GM10266 (cell line): Measurements from ENCODE around the gene ZNF468.
"Not testable (repeated sequence)": the region's sequence is repeated elsewhere in the genome, so short reads cannot be mapped to it uniquely, and the experiment has no call there.

Experiments used
- DNase-seq: peaks from one replicate; pipeline ENCODE4 v3.0.0; 2012; ENCODE audit errors: extremely low spot score
- TF ChIP-seq, protein P1 (sequence below): IDR thresholded peaks from 2 replicates; pipeline ENCODE4 v1.5.1; 2012; ENCODE audit warnings: mild to moderate bottlenecking, low read depth; ENCODE audit not compliant: control insufficient read depth, insufficient read depth; ENCODE audit errors: missing control alignments

The ZNF468 gene

DNA sequence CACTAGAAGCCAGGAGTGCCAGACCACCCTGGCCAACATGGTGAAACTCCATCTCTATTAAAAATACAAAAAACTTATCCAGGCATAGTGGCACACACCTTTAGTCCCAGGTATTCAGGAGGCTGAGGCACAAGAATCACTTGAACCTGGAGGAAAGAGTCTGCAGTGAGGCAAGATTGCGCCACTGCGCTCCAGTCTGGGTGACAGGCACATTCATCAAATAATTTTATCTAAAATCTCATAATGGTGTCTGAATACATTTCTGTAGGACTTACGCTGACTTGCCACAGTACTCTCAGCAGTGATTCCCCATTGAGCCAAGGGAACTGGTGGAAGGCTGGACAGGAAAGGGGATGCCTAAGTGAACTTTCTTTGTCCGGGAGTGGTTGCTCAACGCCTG, 31.7 kb downstream of the ZNF468 start:
- TF ChIP-seq, protein P1, sequence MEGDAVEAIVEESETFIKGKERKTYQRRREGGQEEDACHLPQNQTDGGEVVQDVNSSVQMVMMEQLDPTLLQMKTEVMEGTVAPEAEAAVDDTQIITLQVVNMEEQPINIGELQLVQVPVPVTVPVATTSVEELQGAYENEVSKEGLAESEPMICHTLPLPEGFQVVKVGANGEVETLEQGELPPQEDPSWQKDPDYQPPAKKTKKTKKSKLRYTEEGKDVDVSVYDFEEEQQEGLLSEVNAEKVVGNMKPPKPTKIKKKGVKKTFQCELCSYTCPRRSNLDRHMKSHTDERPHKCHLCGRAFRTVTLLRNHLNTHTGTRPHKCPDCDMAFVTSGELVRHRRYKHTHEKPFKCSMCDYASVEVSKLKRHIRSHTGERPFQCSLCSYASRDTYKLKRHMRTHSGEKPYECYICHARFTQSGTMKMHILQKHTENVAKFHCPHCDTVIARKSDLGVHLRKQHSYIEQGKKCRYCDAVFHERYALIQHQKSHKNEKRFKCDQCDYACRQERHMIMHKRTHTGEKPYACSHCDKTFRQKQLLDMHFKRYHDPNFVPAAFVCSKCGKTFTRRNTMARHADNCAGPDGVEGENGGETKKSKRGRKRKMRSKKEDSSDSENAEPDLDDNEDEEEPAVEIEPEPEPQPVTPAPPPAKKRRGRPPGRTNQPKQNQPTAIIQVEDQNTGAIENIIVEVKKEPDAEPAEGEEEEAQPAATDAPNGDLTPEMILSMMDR, result no peak
- DNase-seq, result no peak

DNA sequence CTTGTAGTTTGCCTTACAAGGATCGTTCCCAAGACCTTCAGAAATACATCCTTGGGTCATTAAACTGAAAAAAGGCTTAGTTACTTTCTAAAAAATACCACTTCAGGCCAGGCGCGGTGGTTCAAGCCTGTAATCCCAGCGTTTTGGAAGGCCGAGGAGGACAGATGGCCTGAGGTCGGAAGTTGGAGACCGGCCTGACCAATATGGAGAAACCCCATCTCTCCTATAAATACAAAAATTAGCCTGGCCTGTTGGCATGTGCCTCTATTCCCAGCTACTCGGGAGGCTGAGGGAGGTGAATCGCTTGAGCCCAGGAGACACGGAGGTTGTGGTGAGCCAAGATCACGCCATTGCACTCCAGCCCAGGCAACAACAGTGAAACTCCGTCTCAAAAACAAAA, 33.7 kb downstream of the ZNF468 start:
- DNase-seq, result no peak
- TF ChIP-seq, protein P1, result no peak

DNA sequence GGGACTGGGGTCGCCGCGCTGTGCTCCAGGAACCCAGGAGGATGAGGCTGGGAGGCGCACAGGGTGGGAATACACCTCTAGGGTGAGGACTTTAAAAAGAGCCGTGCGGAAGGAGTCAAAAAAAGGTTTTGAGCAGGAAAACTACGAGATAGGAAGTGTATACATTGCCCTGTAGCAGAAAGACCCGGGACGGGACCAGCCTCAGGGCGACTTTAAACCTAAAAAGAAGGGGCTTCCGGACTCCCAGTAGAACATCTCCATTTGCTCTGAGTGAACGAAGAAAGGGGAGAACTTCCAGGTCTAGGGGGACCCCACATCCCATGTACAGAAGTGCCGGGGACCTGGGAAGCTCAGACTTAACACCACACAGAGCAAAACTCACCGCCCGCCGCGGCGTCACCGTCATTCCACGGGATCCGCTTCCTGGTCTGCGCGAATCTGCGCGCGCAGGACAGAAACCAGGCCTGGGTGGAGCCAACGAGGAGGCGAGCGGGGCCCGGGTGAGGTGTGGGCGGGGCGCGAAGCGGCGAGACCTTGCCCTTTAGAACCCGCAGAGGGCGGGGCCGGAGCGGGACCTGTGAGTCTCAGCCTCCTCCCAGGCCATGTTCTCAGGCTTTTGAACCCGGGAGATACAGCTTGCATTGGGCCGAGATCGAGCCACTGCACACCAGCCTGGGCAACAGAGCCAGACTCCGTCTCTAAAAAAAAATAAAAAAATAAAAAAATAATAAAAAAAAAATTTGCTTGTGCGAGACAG, 36.0 kb downstream of the ZNF468 start, which contains the start of gene ZNF28:
TSS of gene ZNF28 (minus strand) at position 430 of the 757 bp plus-strand sequence. CDS start 3,675 bp downstream, outside the sequence.
- peak; percentile 27 for DNase-seq

DNA sequence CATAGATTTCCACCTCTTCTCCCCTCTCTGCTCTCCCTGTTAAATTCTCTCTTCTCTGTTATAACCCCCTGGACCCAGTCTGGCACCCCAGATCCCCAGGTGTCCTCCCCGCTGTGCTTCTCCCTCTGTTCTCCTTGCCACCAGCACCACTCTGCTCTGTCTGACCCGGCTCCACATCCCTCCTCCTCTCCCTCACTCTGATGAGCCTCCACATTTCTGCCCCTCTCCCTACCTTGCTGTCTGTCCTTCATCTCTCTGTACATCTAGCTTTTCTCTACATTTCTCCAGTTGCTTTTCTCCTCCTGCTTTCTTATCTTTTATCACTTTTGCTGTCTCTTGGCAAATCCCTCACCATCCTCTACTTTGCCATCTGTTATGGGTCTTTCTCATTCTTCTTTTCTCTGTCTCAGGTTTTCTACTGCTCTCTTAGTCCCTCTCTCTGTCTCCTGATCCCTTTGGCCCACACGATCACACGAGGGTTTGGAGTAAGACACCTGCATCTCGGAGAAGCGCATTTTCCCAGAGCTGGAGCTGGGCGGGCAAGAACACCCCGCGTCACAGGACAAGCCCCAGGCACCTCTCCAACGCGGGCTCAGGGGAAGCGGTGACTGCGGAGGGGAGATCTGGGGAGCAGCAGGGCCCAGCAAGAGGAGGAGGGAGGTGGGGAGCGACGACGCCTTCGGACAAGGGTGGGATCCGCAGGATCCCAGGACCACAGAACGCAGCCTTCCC, 36.8 kb downstream of the ZNF468 start:
- not testable (repeated sequence) for DNase-seq

DNA sequence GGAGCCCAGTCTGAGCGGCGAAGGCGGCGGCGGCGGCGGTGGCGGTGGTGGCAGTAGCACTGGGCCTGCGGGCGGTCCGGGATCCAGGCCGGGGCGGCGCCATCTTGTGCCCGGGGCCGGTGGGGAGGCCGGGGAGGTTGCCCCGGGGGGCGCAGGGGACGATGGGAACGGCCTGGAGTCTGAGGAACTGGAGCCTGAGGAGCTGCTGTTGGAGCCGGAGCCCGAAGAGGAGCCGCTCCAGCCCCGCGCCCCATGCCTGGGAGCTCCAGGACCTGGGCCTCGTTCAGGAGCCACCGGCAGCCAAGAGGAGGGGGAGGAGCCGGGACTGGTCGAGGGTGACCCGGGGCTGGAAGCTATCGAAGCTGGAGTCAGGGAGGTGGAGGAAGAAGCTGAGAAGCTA, 47.6 kb downstream of the ZNF468 start:
- no peak for DNase-seq
- TF ChIP-seq, protein P1, result no peak

DNA sequence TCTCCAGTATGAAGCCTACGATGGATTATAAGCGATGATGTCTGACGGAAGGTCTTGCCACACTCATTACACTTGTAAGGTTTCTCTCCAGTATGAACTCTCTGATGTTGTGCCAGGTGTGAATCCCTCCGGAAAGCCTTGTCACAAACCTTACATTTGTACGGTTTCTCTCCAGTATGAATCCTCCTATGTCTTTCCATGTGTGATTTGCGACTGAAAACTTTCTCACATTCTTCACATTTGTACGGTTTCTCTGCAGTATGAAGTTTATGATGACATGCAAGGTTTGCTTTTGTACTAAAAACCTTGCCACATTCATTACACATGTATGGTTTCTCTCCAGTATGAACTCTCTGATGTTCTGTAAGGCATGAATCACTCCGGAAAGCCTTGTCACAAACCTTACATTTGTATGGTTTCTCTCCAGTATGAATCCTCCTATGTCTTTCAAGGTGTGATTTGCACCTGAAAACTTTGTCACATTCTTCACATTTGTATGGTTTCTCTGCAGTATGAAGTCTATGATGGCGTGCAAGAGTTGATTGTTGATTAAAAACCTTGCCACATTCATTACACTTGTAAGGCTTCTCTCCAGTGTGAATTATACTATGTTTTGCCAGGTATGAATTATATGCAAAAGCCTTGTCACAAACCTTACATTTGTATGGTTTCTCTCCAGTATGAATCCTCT, 57.3 kb downstream of the ZNF468 start:
- not testable (repeated sequence) for DNase-seq

DNA sequence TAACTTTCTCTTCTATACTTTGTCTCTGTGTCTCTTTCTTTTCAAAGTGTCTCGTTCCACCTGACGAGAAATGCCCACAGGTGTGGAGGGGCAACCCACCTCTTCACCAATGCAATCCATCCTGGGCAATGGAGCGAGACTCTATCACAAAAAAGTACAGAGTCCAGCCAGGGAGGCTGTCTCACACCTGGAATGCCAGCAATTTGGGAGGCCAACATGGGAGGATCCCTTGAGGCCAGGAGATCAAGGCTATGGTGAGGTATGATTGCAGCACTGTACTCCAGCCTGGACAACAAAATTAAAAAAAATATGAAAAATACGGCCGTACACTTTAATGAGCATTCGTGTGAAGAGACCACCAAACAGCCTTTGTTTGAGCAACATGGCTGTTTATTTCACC, 68.0 kb downstream of the ZNF468 start:
- TF ChIP-seq, protein P1, result no peak
- no peak for DNase-seq
